A673 (cell line): ENCODE measurements around the gene APBA1. TPM values are rescaled to one million over a fixed set of nuclear protein-coding genes. Genes with fewer than 3 reads are reported as not detected.

Experiments used
- BruUV-seq: library from RNA; stranded (reverse); fragments of 400-500 nt; replicated peaks from 2 replicates; lab custom pipeline; 2021; lab: Mats Ljungman, UMichigan
- CTCF ChIA-PET: fragments of 300-600 bp; sonication (Branson Sonifier 250); formaldehyde crosslinking; loops from one replicate; lab custom pipeline; 2022; ENCODE audit warnings: antibody characterized with exemption; lab: Charles Lee
- POLR2A ChIA-PET: fragments of 300-600 bp; sonication (Branson Sonifier 250); formaldehyde crosslinking; loops from one replicate; lab custom pipeline; 2022; ENCODE audit warnings: antibody characterized with exemption; ENCODE audit not compliant: low non-redundant PET; lab: Charles Lee
- DNase-seq: peaks from one replicate; pipeline ENCODE4 v3.0.0-alpha.2; 2015; ENCODE audit warnings: low spot score
- H3K27ac ChIP-seq: fragments of 200-600 bp; sonication (generic); 2 replicates; pipeline ENCODE4 v1.5.1; 2016; ENCODE audit warnings: mixed run types, low read depth, mild to moderate bottlenecking, mixed read lengths, antibody characterized with exemption, low read length; ENCODE audit not compliant: poor library complexity, severe bottlenecking
- H3K27me3 ChIP-seq: fragments of 200-600 bp; sonication (generic); replicated peaks from 2 replicates; pipeline ENCODE4 v1.6.1; 2017; ENCODE audit warnings: mixed run types, low read depth, mild to moderate bottlenecking, mixed read lengths, antibody characterized with exemption, low read length; ENCODE audit not compliant: insufficient read depth, poor library complexity
- H3K36me3 ChIP-seq: fragments of 200-600 bp; sonication (generic); 2 replicates; pipeline ENCODE4 v1.6.1; 2016; ENCODE audit warnings: mixed run types, mild to moderate bottlenecking, mixed read lengths, antibody characterized with exemption, low read length; ENCODE audit not compliant: insufficient read depth, poor library complexity, severe bottlenecking
- H3K4me1 ChIP-seq: fragments of 200-600 bp; sonication (generic); 2 replicates; pipeline ENCODE4 v1.6.1; 2017; ENCODE audit warnings: mixed run types, mild to moderate bottlenecking, mixed read lengths, antibody characterized with exemption, low read length; ENCODE audit not compliant: insufficient read depth, poor library complexity, severe bottlenecking
- H3K4me3 ChIP-seq: fragments of 200-600 bp; sonication (generic); 2 replicates; pipeline ENCODE4 v1.5.1; 2016; ENCODE audit warnings: low read depth, mixed run types, mild to moderate bottlenecking, mixed read lengths, low read length; ENCODE audit not compliant: poor library complexity, severe bottlenecking
- H3K9me3 ChIP-seq: fragments of 200-600 bp; sonication (generic); 2 replicates; pipeline ENCODE4 v1.6.1; 2016; ENCODE audit warnings: mixed run types, low read depth, mild to moderate bottlenecking, mixed read lengths, antibody characterized with exemption, low read length; ENCODE audit not compliant: poor library complexity, severe bottlenecking
- CTCF ChIP-seq: fragments of 300-800, 200-600 bp; sonication (generic); conservative IDR thresholded peaks from 2 replicates; pipeline ENCODE4 v1.5.1; 2017; ENCODE audit warnings: low read depth, mild to moderate bottlenecking, antibody characterized with exemption, low read length, moderate library complexity, mixed read lengths
- EZH2 ChIP-seq: fragments of 200-600 bp; sonication (generic); IDR thresholded peaks from 2 replicates; pipeline ENCODE4 v1.6.1; 2017; ENCODE audit warnings: borderline replicate concordance, low read depth, mild to moderate bottlenecking, mixed read lengths, antibody characterized with exemption, low read length; ENCODE audit not compliant: poor library complexity, severe bottlenecking
- intact Hi-C: fragments of 100-400 bp; cut with micrococcal nuclease; formaldehyde crosslinking; loops from one replicate; pipeline ENCODE4 v1.10.0; 2022; ENCODE audit not compliant: unreplicated experiment
- total RNA-seq: library from RNA; stranded (reverse); gene quantifications from 2 replicates; pipeline ENCODE4 v1.2.3, GENCODE V29; 2021

The APBA1 gene
- total RNA-seq, 1 experiment from 2014 or later = 0.13 TPM

DNA sequence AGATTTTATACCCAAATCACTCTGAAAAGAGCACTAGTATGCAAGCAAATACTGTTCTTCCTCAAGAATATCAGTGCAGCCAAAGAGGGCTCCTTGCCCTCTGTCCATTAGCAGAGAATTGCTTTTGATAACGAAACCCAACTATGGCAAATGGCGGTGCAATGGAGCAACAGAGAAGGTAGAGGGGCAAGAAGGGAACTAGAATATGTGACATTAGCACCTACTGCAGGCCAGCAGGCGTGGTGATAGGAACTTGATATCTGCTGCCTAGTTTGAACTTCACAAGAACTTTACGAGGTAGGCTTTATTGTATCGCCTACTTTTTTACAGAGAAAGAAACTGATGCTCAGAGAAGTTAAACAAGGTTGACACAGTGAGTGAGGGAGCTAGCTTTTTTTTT is 66.1 kb downstream of the APBA1 start:
- no peak for TF ChIP-seq EZH2
- no peak for TF ChIP-seq CTCF
- Histone ChIP-seq H3K27ac (no peak overlapping the region), H3K4me1 (no peaks in the 10 kb centered on the region), H3K27me3 (peaks cover 4% of the 10 kb centered on the region), H3K4me3 (no peak overlapping the region), H3K9me3 (no peaks in the 10 kb centered on the region), H3K36me3 (no peaks in the 10 kb centered on the region)
- ChIA-PET POLR2A (no interaction called here), CTCF (no interaction called here)
- BruUV-seq = no TSS peak
- intact Hi-C loops = no loop called here
- no peak for DNase-seq

DNA sequence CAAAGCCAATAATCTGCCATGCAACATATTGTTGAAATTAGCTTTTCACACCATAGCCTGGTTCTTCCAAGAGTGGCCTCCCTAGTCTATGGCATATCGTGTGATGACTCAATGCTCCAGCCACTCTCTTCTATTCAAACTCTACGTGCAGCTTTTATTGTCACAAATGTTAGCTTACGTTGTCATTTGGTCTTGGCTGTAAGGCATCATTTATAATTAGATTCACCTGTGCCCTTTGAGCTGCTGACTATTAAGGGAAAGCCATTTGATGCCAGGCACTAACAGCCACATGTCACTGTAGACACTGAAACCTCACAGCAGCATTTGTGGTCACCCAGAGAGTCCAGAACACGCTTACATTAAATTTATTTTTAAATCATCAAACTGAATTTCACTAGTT is 66.8 kb downstream of the APBA1 start:
- Histone ChIP-seq H3K4me1 (no peaks in the 10 kb centered on the region), H3K4me3 (no peak overlapping the region), H3K27ac (no peak overlapping the region), H3K27me3 (peaks cover 5% of the 10 kb centered on the region), H3K9me3 (no peaks in the 10 kb centered on the region), H3K36me3 (no peaks in the 10 kb centered on the region)
- no TSS peak for BruUV-seq
- intact Hi-C loops = no loop called here
- POLR2A ChIA-PET = no interaction called here
- DNase-seq = no peak
- CTCF ChIA-PET = no interaction called here
- TF ChIP-seq EZH2 = no peak
- TF ChIP-seq CTCF = no peak

GRCh38 chr9:69604568-69605219 is 67.5 kb downstream of the APBA1 start:
- CTCF ChIA-PET = no interaction called here
- POLR2A ChIA-PET = no interaction called here

More at GRCh38 chr9:69604568-69605219, 67.5 kb downstream of the APBA1 start:
- intact Hi-C loops = no loop called here
- Histone ChIP-seq H3K36me3 (no peaks in the 10 kb centered on the region), H3K27me3 (peaks cover 5% of the 10 kb centered on the region), H3K27ac (no peak overlapping the region), H3K9me3 (no peaks in the 10 kb centered on the region), H3K4me3 (no peak overlapping the region), H3K4me1 (no peaks in the 10 kb centered on the region)
- TF ChIP-seq EZH2 = no peak
- TF ChIP-seq CTCF = no peak
- BruUV-seq = no TSS peak
- no peak for DNase-seq
